GM21381 (cell line): ENCODE data around the gene ARHGAP19.
"Not testable (repeated sequence)": the region's sequence is repeated elsewhere in the genome, so short reads cannot be mapped to it uniquely, and the experiment has no call there.

Experiments
- ATAC-seq: cut with Tn5 transposase; IDR thresholded peaks from one replicate; pipeline ENCODE4 v1.9.1; 2021; ENCODE audit warnings: mild to moderate bottlenecking, moderate library complexity; ENCODE audit not compliant: unreplicated experiment

ARHGAP19 gene

GRCh38 chr10:97321804-97322190, 29.4 kb upstream of the ARHGAP19 start:
- no peak for ATAC-seq

- ATAC-seq, result no peak
Measured at GRCh38 chr10:97321032-97321803, 28.8 kb upstream of the ARHGAP19 start.

DNA sequence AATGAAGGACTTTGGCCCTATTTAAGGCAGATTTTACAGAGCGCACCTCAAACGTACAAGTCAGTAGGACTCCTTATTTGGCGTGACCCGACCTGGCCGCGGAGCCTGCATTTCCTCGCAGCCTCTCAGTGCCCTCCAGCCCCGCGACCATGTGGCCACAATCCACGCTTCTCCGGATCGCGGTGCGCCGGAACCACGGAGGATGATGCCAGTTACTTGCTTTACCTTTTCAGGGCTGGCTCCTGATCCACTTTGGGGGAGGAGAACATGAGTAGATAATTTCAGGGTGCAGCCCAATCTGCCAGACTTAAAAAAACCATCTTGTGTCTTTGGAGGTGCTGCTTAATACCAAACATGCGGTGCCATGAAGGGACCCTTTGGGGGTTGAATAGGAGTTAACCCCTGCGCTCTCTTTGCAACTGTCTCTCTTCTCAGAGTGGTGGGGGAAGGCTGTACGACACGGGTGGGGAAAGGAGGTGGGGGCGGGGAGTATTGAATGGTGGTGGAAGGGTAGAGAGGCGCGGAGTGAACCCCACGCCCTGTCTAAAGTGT, 28.1 kb upstream of the ARHGAP19 start:
- ATAC-seq, result no peak

GRCh38 chr10:97319671-97320479, 27.4 kb upstream of the ARHGAP19 start:
- peak; percentile 42 for ATAC-seq

- ATAC-seq, result peak; percentile 72
Measured at GRCh38 chr10:97318772-97319651, 26.6 kb upstream of the ARHGAP19 start, which contains the start of gene FRAT1. Gene FRAT1 (plus strand): TSS chr10:97319271. CDS start chr10:97319454, 183 bp downstream.

- ATAC-seq, result no peak
Measured at GRCh38 chr10:97314671-97315070, 22.2 kb upstream of the ARHGAP19 start.

GRCh38 chr10:97312897-97313296, 20.5 kb upstream of the ARHGAP19 start:
- no peak for ATAC-seq

- no peak for ATAC-seq
Measured at GRCh38 chr10:97311111-97311626, 18.7 kb upstream of the ARHGAP19 start.

GRCh38 chr10:97307866-97308780, 15.7 kb upstream of the ARHGAP19 start:
- no peak for ATAC-seq

- ATAC-seq, result no peak
Measured at GRCh38 chr10:97307441-97307840, 15.0 kb upstream of the ARHGAP19 start.

- no peak for ATAC-seq
Measured at GRCh38 chr10:97302088-97302791, 9.8 kb upstream of the ARHGAP19 start.

DNA sequence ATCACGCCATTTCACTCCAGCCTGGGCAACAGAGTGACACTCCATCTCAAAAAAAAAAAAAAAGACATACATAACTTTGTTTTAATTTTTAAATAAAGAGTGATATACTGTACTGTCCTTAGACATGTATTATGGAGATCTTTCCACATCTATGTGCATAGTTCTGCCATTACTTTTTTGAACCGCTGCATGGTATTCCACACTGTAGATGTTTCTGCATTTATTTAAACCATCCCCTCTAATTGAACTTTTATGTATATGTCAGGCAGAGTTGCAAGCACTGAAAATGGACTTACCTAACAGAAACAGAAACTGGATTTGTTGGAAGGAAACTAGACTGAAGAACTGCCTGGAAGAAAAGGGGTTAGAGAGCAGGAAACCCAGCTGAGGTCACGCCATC, 8.5 kb upstream of the ARHGAP19 start:
- ATAC-seq, result no peak

DNA sequence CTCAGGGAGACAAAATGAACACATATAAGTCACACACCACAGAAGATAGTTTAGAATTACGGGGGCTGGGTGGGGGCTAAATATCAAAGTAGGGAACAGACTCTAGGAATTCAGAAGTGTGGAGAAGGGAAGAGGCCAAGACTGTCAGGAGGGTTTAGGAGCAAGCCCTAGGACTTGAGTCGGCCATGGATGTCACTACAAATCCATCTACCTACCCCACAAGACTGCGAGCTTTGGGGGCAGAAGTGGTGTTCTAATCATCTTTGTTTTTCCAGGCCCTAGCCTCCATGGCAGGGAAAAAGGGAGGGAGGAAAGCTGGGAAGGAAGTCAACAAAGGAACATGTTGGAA, 5.8 kb upstream of the ARHGAP19 start:
- ATAC-seq, result no peak

DNA sequence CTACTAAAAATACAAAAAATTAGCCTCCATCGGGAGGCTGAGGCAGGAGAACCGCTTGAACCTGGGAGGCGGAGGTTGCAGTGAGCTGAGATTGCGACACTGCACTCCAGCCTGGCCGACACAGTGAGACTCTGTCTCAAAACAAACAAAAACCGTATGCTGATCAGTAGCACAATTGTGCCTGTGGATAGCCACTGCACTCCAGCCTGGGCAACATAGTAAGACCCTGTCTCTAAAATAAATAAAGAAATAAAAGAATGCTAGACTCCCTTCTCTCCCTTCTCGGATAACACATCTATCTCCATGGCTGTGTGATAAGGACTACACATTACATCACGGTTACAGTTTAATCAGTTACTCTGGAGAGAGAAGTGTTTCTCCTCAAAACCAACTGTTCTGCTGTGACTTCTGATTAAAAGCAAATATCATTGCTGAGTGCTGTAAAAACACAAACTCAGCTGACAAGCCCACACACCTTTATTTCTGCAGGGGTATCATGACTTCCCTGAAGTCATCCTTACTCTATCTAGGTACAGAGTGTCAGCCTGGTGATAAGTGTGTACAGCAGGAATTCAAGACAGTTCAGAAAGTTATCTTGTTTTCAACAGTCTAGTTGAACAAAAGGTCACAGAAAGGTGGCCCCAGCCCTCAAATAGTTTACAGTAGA, 5.3 kb upstream of the ARHGAP19 start:
- ATAC-seq, result no peak

DNA sequence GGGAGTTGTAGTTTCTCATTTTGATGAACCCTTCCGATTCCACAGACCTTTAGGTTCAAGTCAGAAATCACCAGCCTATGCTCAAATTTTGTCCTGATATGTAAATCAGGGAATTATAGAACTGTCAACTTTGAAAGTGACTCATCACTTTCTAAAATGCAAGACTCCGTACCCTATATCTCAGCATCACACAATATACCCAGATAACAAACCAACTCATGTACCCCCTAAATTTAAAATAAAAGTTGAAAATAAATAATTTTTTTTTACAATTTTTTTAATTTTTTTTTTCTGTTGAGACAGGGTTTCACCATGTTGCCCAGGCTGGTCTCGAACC, 393 bp upstream of the ARHGAP19 start:
- no peak for ATAC-seq

- ATAC-seq, result no peak
Measured at GRCh38 chr10:97291357-97292096, 910 bp downstream of the ARHGAP19 start.

DNA sequence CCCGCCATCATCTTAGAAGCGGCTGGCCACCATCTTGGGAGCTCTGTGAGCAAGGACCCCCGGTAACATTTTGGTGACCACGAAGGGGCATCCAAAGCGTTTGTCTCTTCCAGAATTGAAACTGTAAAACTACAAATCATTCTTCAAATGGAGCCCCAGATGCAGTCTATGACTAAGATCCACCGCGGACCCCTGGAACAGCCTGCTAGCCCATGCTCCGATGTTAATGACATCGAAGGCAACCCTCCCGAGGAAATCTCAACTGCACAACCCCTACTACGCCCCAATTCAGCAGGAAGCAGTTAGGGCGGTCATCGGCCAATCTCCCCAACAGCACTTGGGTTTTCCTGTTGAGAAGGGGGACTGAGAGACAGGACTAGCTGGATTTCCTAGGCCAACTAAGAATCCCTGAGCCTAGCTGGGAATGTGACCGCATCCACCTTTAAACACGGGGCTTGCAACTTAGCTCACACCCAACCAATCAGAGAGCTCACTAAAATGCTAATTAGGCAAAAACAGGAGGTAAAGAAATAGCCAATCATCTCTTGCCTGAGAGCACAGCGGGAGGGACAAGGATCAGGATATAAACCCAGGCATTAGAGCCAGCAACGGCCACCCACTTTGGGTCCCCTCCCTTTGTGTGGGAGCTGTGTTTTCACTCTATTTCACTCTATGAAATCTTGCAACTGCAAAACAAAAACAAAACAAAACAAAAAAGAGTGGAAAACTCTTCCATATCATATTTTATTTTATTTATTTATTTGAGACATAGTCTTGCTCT, 1.7 kb downstream of the ARHGAP19 start:
- not testable (repeated sequence) for ATAC-seq
